ENCODE results near the gene EIF1.

Gene EIF1

GRCh38 chr17:41738077-41738800, 49.6 kb downstream of the EIF1 start:
- peak; percentile 87 for DNase-seq

GRCh38 chr17:41738801-41739112, 50.1 kb downstream of the EIF1 start:
- DNase-seq: no peak

GRCh38 chr17:41739661-41740352, 51.1 kb downstream of the EIF1 start:
- no peak for DNase-seq

GRCh38 chr17:41740506-41740905, 51.8 kb downstream of the EIF1 start:
- DNase-seq: no peak

- DNase-seq: no peak
These were observed 53.0 kb downstream of the EIF1 start for GRCh38 chr17:41741709-41742108.

All from right hindlimb (tissue), 1 donor.